Activated T-helper 2 cell treated with anti-CD3 and anti-CD28 coated beads, Interferon-gamma antibody, Interleukin-2, Interleukin-4, amounts not matched to agents 10 μg/mL and 5 μg/mL and 100 μg/mL, durations not matched to agents 14 hours and 24 hours and 36 hours (primary cell): Measurements from ENCODE around the gene UGGT1. TPM values are rescaled to one million over a fixed set of nuclear protein-coding genes. Genes with fewer than 3 reads are reported as not detected.

Experiments
- DNase-seq: peaks from one replicate; pipeline ENCODE4 v3.0.0; 2021; ENCODE audit warnings: low spot score
- H3K27ac Mint-ChIP-seq: one replicate; pipeline ENCODE4 v1.8.0; 2021; ENCODE audit warnings: mixed read lengths
- H3K27me3 Mint-ChIP-seq: one replicate; pipeline ENCODE4 v1.8.0; 2021; ENCODE audit warnings: low read depth, mixed read lengths
- H3K36me3 Mint-ChIP-seq: one replicate; pipeline ENCODE4 v1.8.0; 2021; ENCODE audit warnings: low read depth, mixed read lengths
- H3K4me1 Mint-ChIP-seq: one replicate; pipeline ENCODE4 v1.8.0; 2021; ENCODE audit warnings: low read depth, mixed read lengths
- H3K4me3 Mint-ChIP-seq: one replicate; pipeline ENCODE4 v1.8.0; 2021; ENCODE audit warnings: low read depth, mild to moderate bottlenecking, moderate library complexity, mixed read lengths
- H3K9me3 Mint-ChIP-seq: one replicate; pipeline ENCODE4 v1.8.0; 2021; ENCODE audit warnings: mixed read lengths
- intact Hi-C: fragments of 100-400 bp; cut with micrococcal nuclease; formaldehyde crosslinking; loops from one replicate; pipeline ENCODE4 v1.15.1; 2023
- total RNA-seq: library from RNA; stranded (reverse); gene quantifications from 2 replicates; pipeline ENCODE4 v1.2.3, GENCODE V29; 2022

Gene UGGT1
- total RNA-seq, 1 donor from 2014 or later: 74.7 TPM

DNA sequence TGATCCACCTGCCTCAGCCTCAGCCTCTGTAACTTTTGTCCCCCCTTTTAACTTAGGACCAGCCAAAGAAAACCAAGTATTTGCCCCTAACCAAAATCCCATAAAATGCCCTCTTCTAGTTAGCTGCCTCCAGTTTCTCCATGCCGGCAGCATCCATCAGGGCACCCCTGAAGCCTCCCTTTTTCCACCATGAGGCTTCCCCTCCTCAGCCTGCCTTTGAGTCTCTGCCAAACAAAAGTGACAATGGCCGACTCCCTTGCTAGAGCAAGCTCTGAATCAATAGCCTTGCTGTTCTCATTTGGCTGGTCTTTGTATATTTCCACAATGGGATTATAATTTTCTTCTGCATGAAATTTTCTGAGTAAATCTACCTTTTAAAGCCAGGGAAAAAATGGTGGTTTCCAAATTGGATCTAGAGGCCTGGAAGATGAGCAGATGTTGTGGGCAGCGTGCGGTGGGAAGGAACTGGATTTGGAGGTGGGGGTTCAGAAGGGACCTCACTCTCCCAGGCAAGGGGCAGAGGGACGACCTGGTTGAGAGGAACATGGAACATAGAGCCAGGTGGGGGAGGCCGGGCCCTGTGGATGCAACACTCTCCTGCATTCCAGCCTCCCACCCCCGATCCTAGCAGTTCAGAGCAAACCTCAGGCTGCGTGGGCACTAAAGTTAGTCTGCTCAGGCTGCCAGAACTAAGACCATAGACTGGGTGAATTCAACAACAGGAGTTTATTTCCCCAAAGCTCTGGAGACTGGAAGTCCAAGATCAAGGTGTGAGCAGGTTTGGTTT lies 147.1 kb downstream of the UGGT1 start:
- H3K4me1 Mint-ChIP-seq: peaks cover 1% of the 10 kb centered on the region
- H3K27ac Mint-ChIP-seq: no peak overlapping the region
- intact Hi-C loops: no loop called here
- H3K36me3 Mint-ChIP-seq: no peaks in the 10 kb centered on the region
- H3K9me3 Mint-ChIP-seq: no peaks in the 10 kb centered on the region
- DNase-seq: no peak
- peaks cover 8% of the 10 kb centered on the region for H3K27me3 Mint-ChIP-seq
- no peak overlapping the region for H3K4me3 Mint-ChIP-seq

DNA sequence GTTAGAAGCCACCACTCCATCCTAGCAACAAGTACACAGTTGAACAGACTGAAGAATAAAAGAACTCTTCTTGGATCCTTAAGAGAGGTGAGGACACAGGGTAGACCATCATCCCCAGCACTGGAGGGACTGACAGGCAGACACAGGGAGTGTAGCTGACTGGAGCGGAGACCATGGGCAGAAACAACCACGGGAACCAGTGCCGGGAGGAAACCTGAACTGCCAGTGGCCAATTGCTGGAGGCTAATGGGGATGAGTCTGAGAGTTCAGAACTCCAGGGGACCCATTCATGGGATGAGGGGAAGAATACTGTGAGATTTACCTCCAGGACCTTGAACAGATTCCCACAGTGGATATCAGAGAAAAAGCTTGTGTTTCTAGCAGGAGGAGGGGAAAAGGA lies 150.9 kb downstream of the UGGT1 start:
- H3K4me3 Mint-ChIP-seq: no peak overlapping the region
- intact Hi-C loops: no loop called here
- no peak overlapping the region for H3K27ac Mint-ChIP-seq
- H3K36me3 Mint-ChIP-seq: no peaks in the 10 kb centered on the region
- H3K27me3 Mint-ChIP-seq: peaks cover 15% of the 10 kb centered on the region
- no peak for DNase-seq
- H3K9me3 Mint-ChIP-seq: no peaks in the 10 kb centered on the region
- H3K4me1 Mint-ChIP-seq: no peaks in the 10 kb centered on the region

Other genes with a start within 250 kb of the UGGT1 start
- 62.8 and 63.4 TPM in 2 replicates for gene POLR2D, start 233.0 kb upstream of the UGGT1 start, total RNA-seq
- 19.3 and 19.4 TPM in 2 replicates for gene AMMECR1L, start 205.2 kb upstream of the UGGT1 start, total RNA-seq
- 33.1 and 36.5 TPM in 2 replicates for gene SAP130, start 63.1 kb upstream of the UGGT1 start, total RNA-seq
- gene HS6ST1, start 227.7 kb downstream of the UGGT1 start, total RNA-seq: 17.6 and 17.7 TPM in 2 replicates